ENCODE measurements around the gene SOX12. TPM values are rescaled to one million over a fixed set of nuclear protein-coding genes. Genes with fewer than 3 reads are reported as not detected.

The SOX12 gene
- polyA plus RNA-seq, 1 of the 3 experiments (the other 2 are of a cell fraction), result 11.3 TPM

GRCh38 chr20:313402-313801, 11.9 kb upstream of the SOX12 start:
- Histone ChIP-seq H2AFZ (ENCODE audit: low read depth) (no peak overlapping the region), H3K9ac (no peak overlapping the region), H3F3A (replicated peaks; ENCODE audit: insufficient read depth) (peaks cover 3% of the 10 kb centered on the region), H3K4me3 (ENCODE audit: low read depth in 2 of 2, low read length in 1 of 2) (no peak overlapping the region), H3K27me3 (ENCODE audit: insufficient read depth) (no peaks in the 10 kb centered on the region), H3K4me1 (ENCODE audit: control insufficient read depth in 1 of 2, insufficient read depth in 2 of 2, low read depth in 1 of 2, low read length in 1 of 2) (peaks cover 11 to 21% of the 10 kb centered on the region in 2 experiments; a peak in 2 of 4 replicates), H4K20me1 (ENCODE audit: insufficient read depth) (no peaks in the 10 kb centered on the region), H3K9me3 (no peaks in the 10 kb centered on the region), H3K36me3 (replicated peaks in 1 of 2; ENCODE audit: control insufficient read depth in 1 of 2, insufficient read depth in 2 of 2, low read length in 1 of 2) (no peaks in the 10 kb centered on the region), H3K4me2 (no peak overlapping the region), H3K79me2 (ENCODE audit: insufficient read depth) (no peaks in the 10 kb centered on the region), H3K9me2 (no peaks in the 10 kb centered on the region), H3K27ac (ENCODE audit: low read depth in 2 of 2, low read length in 1 of 2) (no peak overlapping the region)
- 80% methylated on average over 5 of the region's 5 CpGs for WGBS (ENCODE audit: low lambda C conversion rate)
- DNase-seq, result no peak
- TF ChIP-seq EZH2phosphoT487 (IDR thresholded peaks at IDR 0.05; ENCODE audit: borderline replicate concordance, low read depth) (no peak), TAF1 (IDR thresholded peaks at IDR 0.05; ENCODE audit: borderline replicate concordance, low read depth, low read length) (no peak)
- ChIA-PET POLR2A (interaction anchor here (2.1 kb wide), 1 partner anchor 11 kb away, joined by 12 read pairs; the partner anchor contains the start of gene SOX12), CTCF (interaction anchor here (1.7 to 4.0 kb wide), 2 partner anchors 12 to 17 kb away, joined by 5 to 21 read pairs; partner anchors contain the start of gene SOX12)

GRCh38 chr20:313948-314347, 11.4 kb upstream of the SOX12 start:
- Histone ChIP-seq H3K79me2 (ENCODE audit: insufficient read depth) (no peaks in the 10 kb centered on the region), H3K4me1 (ENCODE audit: control insufficient read depth in 1 of 2, insufficient read depth in 2 of 2, low read depth in 1 of 2, low read length in 1 of 2) (peaks cover 6 to 16% of the 10 kb centered on the region in 2 experiments; a peak in 2 of 4 replicates), H3K27me3 (ENCODE audit: insufficient read depth) (no peaks in the 10 kb centered on the region), H3K36me3 (replicated peaks in 1 of 2; ENCODE audit: control insufficient read depth in 1 of 2, insufficient read depth in 2 of 2, low read length in 1 of 2) (no peaks in the 10 kb centered on the region), H3K9me2 (no peaks in the 10 kb centered on the region), H3K9me3 (no peaks in the 10 kb centered on the region), H3F3A (replicated peaks; ENCODE audit: insufficient read depth) (peaks cover 3% of the 10 kb centered on the region), H3K27ac (ENCODE audit: low read depth in 2 of 2, low read length in 1 of 2) (peak overlapping the region in 1 of 2 experiments; percentile 16; a peak in 1 of 4 replicates), H2AFZ (ENCODE audit: low read depth) (no peak overlapping the region), H3K4me3 (ENCODE audit: low read depth in 2 of 2, low read length in 1 of 2) (no peak overlapping the region), H3K4me2 (no peak overlapping the region), H4K20me1 (ENCODE audit: insufficient read depth) (no peaks in the 10 kb centered on the region), H3K9ac (no peak overlapping the region)
- DNase-seq, result no peak
- ChIA-PET POLR2A (interaction anchor here (1.2 kb wide), 1 partner anchor 33 kb away, joined by 4 read pairs; the partner anchor contains the start of gene NRSN2), CTCF (interaction anchor here (0.8 kb wide), 1 partner anchor 118 kb away, joined by 3 read pairs; no protein-coding TSS in a partner anchor)
- TF ChIP-seq RAD21 (IDR thresholded peaks at IDR 0.05; ENCODE audit: low read length) (no peak), FOSL2 (IDR thresholded peaks at IDR 0.05; ENCODE audit: borderline replicate concordance, low read depth) (peak; percentile 27; the same call in 1 of the 2 replicates)

- Histone ChIP-seq H2AFZ (ENCODE audit: low read depth) (no peak overlapping the region), H3K4me1 (ENCODE audit: control insufficient read depth in 1 of 2, insufficient read depth in 2 of 2, low read depth in 1 of 2, low read length in 1 of 2) (peaks cover 0 to 8% of the 10 kb centered on the region in 2 experiments; a peak in 1 of 4 replicates), H3K4me2 (no peak overlapping the region), H3K79me2 (ENCODE audit: insufficient read depth) (no peaks in the 10 kb centered on the region), H4K20me1 (ENCODE audit: insufficient read depth) (no peaks in the 10 kb centered on the region), H3K4me3 (ENCODE audit: low read depth in 2 of 2, low read length in 1 of 2) (no peak overlapping the region), H3K27ac (ENCODE audit: low read depth in 2 of 2, low read length in 1 of 2) (no peak overlapping the region), H3K36me3 (replicated peaks in 1 of 2; ENCODE audit: control insufficient read depth in 1 of 2, insufficient read depth in 2 of 2, low read length in 1 of 2) (peaks cover 0 to 11% of the 10 kb centered on the region in 2 experiments), H3K9ac (no peak overlapping the region), H3F3A (replicated peaks; ENCODE audit: insufficient read depth) (no peaks in the 10 kb centered on the region), H3K9me2 (no peaks in the 10 kb centered on the region), H3K27me3 (ENCODE audit: insufficient read depth) (no peaks in the 10 kb centered on the region), H3K9me3 (no peaks in the 10 kb centered on the region)
- DNase-seq, result no peak
- ChIA-PET POLR2A (no interaction called here), CTCF (no interaction called here)
- TF ChIP-seq ELF1 (IDR thresholded peaks at IDR 0.05) (no peak), RCOR1 (IDR thresholded peaks at IDR 0.05; ENCODE audit: low read length) (no peak), FOSL2 (IDR thresholded peaks at IDR 0.05; ENCODE audit: borderline replicate concordance, low read depth) (no peak), RFX5 (IDR thresholded peaks at IDR 0.05; ENCODE audit: low read length) (no peak), GATA2 (CRISPR knock-in tag; IDR thresholded peaks at IDR 0.05) (no peak), EP300 (IDR thresholded peaks at IDR 0.05; ENCODE audit: borderline replicate concordance in 1 of 2, low read depth in 1 of 2, low read length in 1 of 2) (no peak), EZH2phosphoT487 (IDR thresholded peaks at IDR 0.05; ENCODE audit: borderline replicate concordance, low read depth) (no peak), MAX (IDR thresholded peaks at IDR 0.05; ENCODE audit: low read depth) (no peak), POLR2AphosphoS5 (IDR thresholded peaks at IDR 0.05; ENCODE audit: low read depth, low read length) (no peak), TAF1 (IDR thresholded peaks at IDR 0.05; ENCODE audit: borderline replicate concordance, low read depth, low read length) (no peak), TEAD4 (IDR thresholded peaks at IDR 0.05; ENCODE audit: borderline replicate concordance, insufficient read depth) (no peak)
- 74% methylated on average over 2 of the region's 2 CpGs for WGBS (ENCODE audit: low lambda C conversion rate)
These were observed 8.9 kb upstream of the SOX12 start for GRCh38 chr20:316316-317068.

Measured in SK-N-SH (cell line).